Cardiac fibroblast (primary cell): Measurements from ENCODE around the gene SEMA4C.

Source experiments
- DNase-seq, 2 donors: peaks; one replicate each; pipeline versions ENCODE4 v3.0.0 to v3.0.0-alpha.2; 2010; ENCODE audit warnings: low read depth in 2 of 2
- H3K4me3 ChIP-seq, 2 donors: replicated peaks in 1 of 2; 1 replicate in 1 of 2; 2 replicates in 1 of 2; pipeline ENCODE4 v1.5.1; 2011; ENCODE audit warnings: low read depth in 2 of 2, low read length in 2 of 2, mild to moderate bottlenecking in 2 of 2, moderate library complexity in 1 of 2
- CTCF ChIP-seq: IDR thresholded peaks from one replicate; pipeline ENCODE4 v1.5.1; 2011; ENCODE audit warnings: low read depth, mild to moderate bottlenecking, low read length, inconsistent platforms

Gene SEMA4C

DNA sequence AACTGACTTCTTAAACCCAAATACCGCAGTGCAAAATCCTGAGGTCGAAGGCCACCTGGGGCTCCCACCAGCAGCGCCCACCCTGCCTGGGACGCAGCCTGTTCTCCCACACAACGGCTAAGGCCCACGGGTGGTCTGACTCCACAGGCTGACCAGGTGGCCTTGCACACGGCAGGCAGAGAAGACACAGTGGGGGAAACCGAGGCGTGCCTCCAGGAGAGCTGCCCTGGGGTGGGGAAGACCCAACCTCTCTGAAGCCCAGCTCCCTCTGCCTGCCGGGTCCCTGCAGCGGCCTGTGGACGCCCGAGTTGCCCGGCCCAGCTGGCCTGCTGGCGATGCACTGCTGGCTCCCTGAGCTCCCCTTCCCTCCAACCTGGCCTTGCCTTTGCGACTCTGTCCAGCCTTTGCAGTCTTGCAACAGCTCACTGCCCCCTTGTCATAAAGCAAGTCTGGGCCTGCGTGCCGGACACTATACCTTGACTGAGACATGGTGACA is 9.7 kb upstream of the SEMA4C start:
- no peak overlapping the region for H3K4me3 ChIP-seq
- no peak for TF ChIP-seq CTCF
- no peak for DNase-seq

- TF ChIP-seq CTCF: no peak
- DNase-seq: no peak
- no peak overlapping the region for H3K4me3 ChIP-seq
Measured at GRCh38 chr2:96878796-96879544, 9.1 kb upstream of the SEMA4C start.

- DNase-seq: no peak
- TF ChIP-seq CTCF: no peak
- no peak overlapping the region for H3K4me3 ChIP-seq
Measured at GRCh38 chr2:96878171-96878570, 8.3 kb upstream of the SEMA4C start.

- TF ChIP-seq CTCF: no peak
- no peak overlapping the region for H3K4me3 ChIP-seq
- DNase-seq: no peak
Measured at GRCh38 chr2:96877631-96878092, 7.8 kb upstream of the SEMA4C start.

DNA sequence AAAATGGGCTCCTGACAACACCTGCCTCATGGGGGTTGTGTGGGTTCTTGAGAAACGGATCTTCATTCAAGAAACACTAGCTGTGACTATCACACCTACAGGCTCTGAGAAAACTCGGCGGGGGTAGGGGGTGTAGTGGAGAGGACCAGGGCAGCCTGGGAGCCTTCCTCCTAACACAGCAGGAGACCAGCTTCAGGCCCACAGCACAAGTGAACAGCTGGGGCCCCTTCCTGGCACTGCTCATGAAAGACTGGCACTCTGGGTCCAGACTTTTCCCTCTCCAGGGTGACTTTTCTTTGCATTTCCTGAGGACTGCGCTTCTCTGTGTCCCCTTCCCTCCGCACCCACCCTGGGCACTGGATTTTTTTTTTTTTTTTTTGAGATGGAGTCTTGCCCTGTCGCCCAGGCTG is 7.2 kb upstream of the SEMA4C start:
- TF ChIP-seq CTCF: no peak
- H3K4me3 ChIP-seq: no peak overlapping the region
- no peak for DNase-seq

DNA sequence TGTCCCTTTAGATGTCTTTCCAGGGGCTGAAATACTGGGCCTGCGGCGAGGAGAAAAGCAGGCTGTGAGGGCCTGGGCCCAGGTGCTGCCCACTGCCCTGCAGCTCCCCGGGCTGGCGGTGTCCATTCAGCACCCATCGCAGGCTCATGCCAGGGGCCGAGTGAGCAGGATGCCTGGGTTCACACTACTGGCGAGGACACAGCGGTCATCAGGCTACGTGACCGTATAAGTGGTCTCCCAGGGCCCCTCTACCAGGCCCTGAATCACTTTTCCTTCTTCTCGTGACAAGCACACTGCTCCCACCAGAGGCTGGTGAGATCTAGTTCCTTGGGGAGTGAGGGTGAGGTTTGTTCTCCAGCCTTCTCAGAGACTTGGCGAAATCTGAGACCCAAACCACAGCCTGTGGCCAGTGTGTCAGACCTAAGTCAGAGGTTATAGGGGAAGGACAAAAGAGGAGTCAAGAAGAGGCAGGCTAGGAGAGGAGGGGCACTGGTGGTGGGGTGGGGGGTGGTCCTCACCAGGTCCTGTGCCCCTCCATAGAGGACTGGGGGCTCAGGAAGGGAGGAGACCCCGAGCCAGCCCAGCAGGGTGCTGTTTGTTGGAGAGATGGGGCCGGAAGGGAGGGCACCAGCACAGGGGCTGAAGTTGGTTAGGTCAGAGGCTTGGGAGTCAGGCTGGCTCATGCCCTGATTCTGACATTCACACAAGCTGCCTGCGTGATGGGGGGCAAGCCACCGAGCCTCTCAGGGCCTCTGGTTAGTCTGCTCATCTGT is 6.6 kb upstream of the SEMA4C start:
- H3K4me3 ChIP-seq: no peak overlapping the region
- TF ChIP-seq CTCF: no peak
- DNase-seq: peak in 1 of 2 donors; percentile 52
